Kidney epithelial cell (primary cell): ENCODE measurements around the gene SLC16A9. TPM values are rescaled to one million over a fixed set of nuclear protein-coding genes. Genes with fewer than 3 reads are reported as not detected.

Experiments
- DNase-seq: peaks from one replicate; pipeline ENCODE4 v3.0.0-alpha.2; 2010; ENCODE audit warnings: low read depth
- H3K27me3 ChIP-seq: 2 replicates; pipeline ENCODE4 v1.6.0; 2011; ENCODE audit warnings: low read length; ENCODE audit not compliant: control insufficient read depth, insufficient read depth
- H3K36me3 ChIP-seq: 2 replicates; pipeline ENCODE4 v1.5.1; 2011; ENCODE audit warnings: low read length; ENCODE audit not compliant: control insufficient read depth, insufficient read depth
- H3K4me3 ChIP-seq: 2 replicates; pipeline ENCODE4 v1.5.1; 2011; ENCODE audit warnings: low read depth, mild to moderate bottlenecking, control low read depth, low read length
- CTCF ChIP-seq: IDR thresholded peaks from 2 replicates; pipeline ENCODE4 v1.5.1; 2011; ENCODE audit warnings: mild to moderate bottlenecking, moderate library complexity, low read length, control low read depth, inconsistent platforms; ENCODE audit not compliant: insufficient read depth, poor library complexity, severe bottlenecking
- total RNA-seq: library from RNA; depleted of rRNA; stranded (reverse); fragments of >200 nt; gene quantifications from 2 replicates; pipeline ENCODE4 v1.2.3, GENCODE V29; 2015

Gene SLC16A9
- total RNA-seq, 1 donor from 2014 or later = 10.4 TPM

- DNase-seq = no peak
- H3K36me3 ChIP-seq = no peaks in the 10 kb centered on the region
- TF ChIP-seq CTCF = no peak
- H3K4me3 ChIP-seq = peak overlapping the region; percentile 45
- H3K27me3 ChIP-seq = peaks cover 14% of the 10 kb centered on the region
Measured at GRCh38 chr10:59708816-59709394, 745 bp downstream of the SLC16A9 start.

- no peak for TF ChIP-seq CTCF
- Histone ChIP-seq H3K4me3 (no peak overlapping the region), H3K36me3 (no peaks in the 10 kb centered on the region), H3K27me3 (peaks cover 14% of the 10 kb centered on the region)
- DNase-seq = no peak
Measured at GRCh38 chr10:59706851-59707797, 2.5 kb downstream of the SLC16A9 start.

- no peak for TF ChIP-seq CTCF
- H3K4me3 ChIP-seq = no peak overlapping the region
- H3K27me3 ChIP-seq = peaks cover 14% of the 10 kb centered on the region
- no peak for DNase-seq
- no peaks in the 10 kb centered on the region for H3K36me3 ChIP-seq
Measured at GRCh38 chr10:59705931-59706330, 3.7 kb downstream of the SLC16A9 start.

GRCh38 chr10:59704630-59705029 is 5.0 kb downstream of the SLC16A9 start:
- no peak for TF ChIP-seq CTCF
- DNase-seq = no peak
- H3K36me3 ChIP-seq = no peaks in the 10 kb centered on the region
- H3K4me3 ChIP-seq = no peak overlapping the region
- H3K27me3 ChIP-seq = peaks cover 4% of the 10 kb centered on the region

- no peak for DNase-seq
- no peaks in the 10 kb centered on the region for H3K36me3 ChIP-seq
- no peak for TF ChIP-seq CTCF
- H3K4me3 ChIP-seq = no peak overlapping the region
- no peaks in the 10 kb centered on the region for H3K27me3 ChIP-seq
Measured at GRCh38 chr10:59702347-59702746, 7.3 kb downstream of the SLC16A9 start.
